ENCODE measurements around the gene NEDD8.

DNA sequence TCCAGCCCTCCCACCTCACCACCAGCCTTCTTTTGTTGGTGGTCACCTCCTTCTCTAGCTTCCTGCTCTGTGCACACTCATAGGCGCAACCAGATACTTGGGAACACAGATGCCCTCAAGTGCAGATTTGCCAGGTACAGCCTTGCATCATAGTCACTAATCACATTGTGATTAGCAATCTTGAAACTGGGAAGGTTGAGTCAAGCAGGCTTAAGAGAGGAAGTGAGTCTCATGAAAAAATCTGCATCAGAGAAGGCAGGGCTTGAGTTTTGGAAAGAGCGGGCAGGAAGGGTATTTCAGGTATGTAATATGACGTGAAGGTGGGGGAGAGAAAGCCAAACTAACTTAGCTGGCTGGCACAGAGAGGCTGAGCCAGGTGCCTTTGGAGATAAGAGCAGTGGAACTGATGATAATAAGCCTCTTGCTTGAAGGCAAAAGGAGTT, 42.0 kb upstream of the NEDD8 start:
- TF ChIP-seq, protein P1, sequence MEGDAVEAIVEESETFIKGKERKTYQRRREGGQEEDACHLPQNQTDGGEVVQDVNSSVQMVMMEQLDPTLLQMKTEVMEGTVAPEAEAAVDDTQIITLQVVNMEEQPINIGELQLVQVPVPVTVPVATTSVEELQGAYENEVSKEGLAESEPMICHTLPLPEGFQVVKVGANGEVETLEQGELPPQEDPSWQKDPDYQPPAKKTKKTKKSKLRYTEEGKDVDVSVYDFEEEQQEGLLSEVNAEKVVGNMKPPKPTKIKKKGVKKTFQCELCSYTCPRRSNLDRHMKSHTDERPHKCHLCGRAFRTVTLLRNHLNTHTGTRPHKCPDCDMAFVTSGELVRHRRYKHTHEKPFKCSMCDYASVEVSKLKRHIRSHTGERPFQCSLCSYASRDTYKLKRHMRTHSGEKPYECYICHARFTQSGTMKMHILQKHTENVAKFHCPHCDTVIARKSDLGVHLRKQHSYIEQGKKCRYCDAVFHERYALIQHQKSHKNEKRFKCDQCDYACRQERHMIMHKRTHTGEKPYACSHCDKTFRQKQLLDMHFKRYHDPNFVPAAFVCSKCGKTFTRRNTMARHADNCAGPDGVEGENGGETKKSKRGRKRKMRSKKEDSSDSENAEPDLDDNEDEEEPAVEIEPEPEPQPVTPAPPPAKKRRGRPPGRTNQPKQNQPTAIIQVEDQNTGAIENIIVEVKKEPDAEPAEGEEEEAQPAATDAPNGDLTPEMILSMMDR (IDR thresholded peaks at IDR 0.05; ENCODE audit: borderline replicate concordance, extremely low read depth, low read length, poor library complexity, severe bottlenecking) = no peak
- no peak for TF ChIP-seq EZH2 (IDR thresholded peaks at IDR 0.05; ENCODE audit: borderline replicate concordance, low read depth, low read length, severe bottlenecking)
